ACC112 (cell line): ENCODE results near the gene FOS.
A peak's percentile ranks its signal among the peaks of the same experiment; 100 is the strongest.
"Not testable (repeated sequence)": the region's sequence is repeated elsewhere in the genome, so short reads cannot be mapped to it uniquely, and the experiment has no call there.

Experiments used
- H2AFZ ChIP-seq: fragments of 200-600 bp; sonication (generic); one replicate; pipeline ENCODE4 v1.6.0; 2017; ENCODE audit warnings: antibody characterized with exemption, low read length; ENCODE audit not compliant: unreplicated experiment
- H3K27ac ChIP-seq: fragments of 200-600 bp; sonication (generic); 2 replicates; pipeline ENCODE4 v1.5.1; 2014; ENCODE audit warnings: low read depth, mild to moderate bottlenecking, antibody characterized with exemption, low read length, moderate library complexity
- H3K27me3 ChIP-seq: fragments of 200-600 bp; sonication (generic); 2 replicates; pipeline ENCODE4 v1.6.1; 2014; ENCODE audit warnings: mild to moderate bottlenecking, antibody characterized with exemption, low read length, moderate library complexity, mixed read lengths; ENCODE audit not compliant: insufficient read depth
- H3K36me3 ChIP-seq: fragments of 200-600 bp; sonication (generic); 2 replicates; pipeline ENCODE4 v1.6.1; 2016; ENCODE audit warnings: mild to moderate bottlenecking, antibody characterized with exemption, low read length, moderate library complexity, mixed read lengths; ENCODE audit not compliant: insufficient read depth
- H3K4me1 ChIP-seq: fragments of 200-600 bp; sonication (generic); one replicate; pipeline ENCODE4 v1.6.1; 2016; ENCODE audit warnings: low read length, mixed read lengths; ENCODE audit not compliant: insufficient read depth, unreplicated experiment, control insufficient read depth
- H3K4me3 ChIP-seq: fragments of 200-600 bp; sonication (generic); 2 replicates; pipeline ENCODE4 v1.5.1; 2014; ENCODE audit warnings: mild to moderate bottlenecking, low read depth, low read length
- H3K79me2 ChIP-seq: fragments of 200-600 bp; sonication (generic); one replicate; pipeline ENCODE4 v1.6.0; 2016; ENCODE audit warnings: low read length; ENCODE audit not compliant: control insufficient read depth, unreplicated experiment, insufficient read depth

Gene FOS

DNA sequence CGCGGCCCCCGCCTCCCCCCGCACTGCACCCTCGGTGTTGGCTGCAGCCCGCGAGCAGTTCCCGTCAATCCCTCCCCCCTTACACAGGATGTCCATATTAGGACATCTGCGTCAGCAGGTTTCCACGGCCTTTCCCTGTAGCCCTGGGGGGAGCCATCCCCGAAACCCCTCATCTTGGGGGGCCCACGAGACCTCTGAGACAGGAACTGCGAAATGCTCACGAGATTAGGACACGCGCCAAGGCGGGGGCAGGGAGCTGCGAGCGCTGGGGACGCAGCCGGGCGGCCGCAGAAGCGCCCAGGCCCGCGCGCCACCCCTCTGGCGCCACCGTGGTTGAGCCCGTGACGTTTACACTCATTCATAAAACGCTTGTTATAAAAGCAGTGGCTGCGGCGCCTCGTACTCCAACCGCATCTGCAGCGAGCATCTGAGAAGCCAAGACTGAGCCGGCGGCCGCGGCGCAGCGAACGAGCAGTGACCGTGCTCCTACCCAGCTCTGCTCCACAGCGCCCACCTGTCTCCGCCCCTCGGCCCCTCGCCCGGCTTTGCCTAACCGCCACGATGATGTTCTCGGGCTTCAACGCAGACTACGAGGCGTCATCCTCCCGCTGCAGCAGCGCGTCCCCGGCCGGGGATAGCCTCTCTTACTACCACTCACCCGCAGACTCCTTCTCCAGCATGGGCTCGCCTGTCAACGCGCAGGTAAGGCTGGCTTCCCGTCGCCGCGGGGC lies at the start of gene FOS:
Gene FOS, plus strand, starts transcription at position 407 of the 731 bp plus-strand sequence. Its CDS starts 155 bp downstream, at position 562.
- peaks cover 13% of the 10 kb centered on the region for H3K4me1 ChIP-seq
- peak within 1 kb of the TSS; percentile 93 for H3K27ac ChIP-seq
- peaks cover 19% of the 10 kb centered on the region; the same call in 1 of the 2 replicates for H3K36me3 ChIP-seq
- H3K79me2 ChIP-seq, result peaks cover 13% of the 10 kb centered on the region
- no peaks in the 10 kb centered on the region for H3K27me3 ChIP-seq
- peak within 1 kb of the TSS; percentile 89 for H3K4me3 ChIP-seq
- H2AFZ ChIP-seq, result peak within 1 kb of the TSS; percentile 90

DNA sequence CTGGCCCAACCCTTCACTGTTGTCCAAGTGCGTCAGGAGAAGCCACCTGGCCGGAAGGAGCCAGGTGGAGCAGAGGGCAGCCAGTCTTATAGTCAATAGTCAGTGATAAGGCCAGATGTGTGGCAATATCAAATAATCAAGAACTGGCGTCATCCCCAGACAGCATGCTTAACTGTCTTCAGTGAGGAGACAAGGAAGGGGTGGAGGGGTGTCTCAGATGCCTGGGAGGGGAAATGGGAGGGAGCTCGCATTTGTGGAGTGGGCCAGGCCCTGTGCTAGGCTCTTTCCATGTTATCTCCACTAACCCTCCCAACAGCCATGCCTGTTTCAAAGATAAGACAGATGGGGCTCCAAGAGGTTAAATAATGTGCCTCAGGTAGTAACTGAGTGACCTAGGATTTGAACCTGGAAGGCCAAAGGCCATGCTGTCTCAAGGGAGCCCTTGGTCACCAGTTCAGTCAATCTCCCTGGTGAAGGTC lies 48.9 kb upstream of the FOS start:
- Histone ChIP-seq H3K4me1 (peaks cover 11% of the 10 kb centered on the region), H3K27ac (no peak overlapping the region), H3K36me3 (no peaks in the 10 kb centered on the region), H3K27me3 (no peaks in the 10 kb centered on the region), H3K4me3 (no peak overlapping the region), H2AFZ (no peak overlapping the region), H3K79me2 (no peaks in the 10 kb centered on the region)

DNA sequence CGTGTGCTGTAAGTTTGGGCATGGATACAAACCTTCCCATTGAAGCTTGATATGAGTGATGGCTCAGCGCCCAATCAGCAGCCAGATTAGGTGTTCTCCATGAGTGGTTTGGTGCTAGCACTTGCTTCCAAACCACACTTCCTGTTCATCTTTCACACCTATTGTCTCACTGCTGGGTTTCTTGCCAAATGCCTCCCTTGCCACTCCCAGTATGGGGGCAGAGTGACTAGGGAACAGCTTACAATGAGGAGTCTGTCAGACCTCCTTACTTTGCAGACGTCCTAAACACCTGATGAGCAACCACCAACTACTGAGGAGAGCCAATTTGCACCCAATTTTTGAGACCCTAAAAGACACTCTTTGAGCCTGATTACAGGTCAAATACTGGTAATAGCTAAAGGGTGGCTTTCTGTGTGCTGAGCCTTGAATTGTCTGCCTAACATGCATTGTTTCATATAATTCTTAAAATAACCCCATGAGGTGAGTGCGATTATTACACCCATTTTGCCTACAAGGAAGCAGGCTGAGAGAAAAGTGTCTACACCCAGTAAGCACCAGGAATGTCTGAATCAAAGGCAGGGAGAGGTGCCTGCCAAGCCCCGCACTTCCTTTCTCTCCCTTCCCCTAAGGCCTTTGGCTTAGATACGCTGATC lies 48.4 kb upstream of the FOS start:
- no peak overlapping the region for H3K4me3 ChIP-seq
- no peaks in the 10 kb centered on the region for H3K27me3 ChIP-seq
- H3K36me3 ChIP-seq, result no peaks in the 10 kb centered on the region
- no peak overlapping the region for H3K27ac ChIP-seq
- H3K4me1 ChIP-seq, result peaks cover 12% of the 10 kb centered on the region
- no peaks in the 10 kb centered on the region for H3K79me2 ChIP-seq
- H2AFZ ChIP-seq, result no peak overlapping the region

DNA sequence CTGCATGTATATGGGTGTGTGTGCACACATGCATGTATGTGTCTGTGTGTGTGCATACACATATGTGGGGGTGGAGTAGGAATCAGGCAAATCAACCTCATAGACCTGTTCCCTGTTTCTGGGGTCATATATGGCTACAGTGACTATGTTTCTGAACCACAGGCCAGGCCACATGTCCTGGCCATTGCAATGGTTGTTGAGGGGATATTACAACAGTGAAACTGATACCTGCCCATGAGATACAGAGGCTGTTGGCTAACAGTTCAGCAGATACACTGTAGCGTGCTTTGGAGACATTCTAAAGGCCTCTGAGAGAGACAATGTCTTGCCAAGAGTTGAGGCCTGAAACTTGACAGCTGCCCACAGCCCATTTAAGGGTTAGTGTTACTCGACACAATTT lies 47.3 kb upstream of the FOS start:
- Histone ChIP-seq H3K27ac (no peak overlapping the region), H3K36me3 (no peaks in the 10 kb centered on the region), H3K4me1 (peaks cover 12% of the 10 kb centered on the region)

DNA sequence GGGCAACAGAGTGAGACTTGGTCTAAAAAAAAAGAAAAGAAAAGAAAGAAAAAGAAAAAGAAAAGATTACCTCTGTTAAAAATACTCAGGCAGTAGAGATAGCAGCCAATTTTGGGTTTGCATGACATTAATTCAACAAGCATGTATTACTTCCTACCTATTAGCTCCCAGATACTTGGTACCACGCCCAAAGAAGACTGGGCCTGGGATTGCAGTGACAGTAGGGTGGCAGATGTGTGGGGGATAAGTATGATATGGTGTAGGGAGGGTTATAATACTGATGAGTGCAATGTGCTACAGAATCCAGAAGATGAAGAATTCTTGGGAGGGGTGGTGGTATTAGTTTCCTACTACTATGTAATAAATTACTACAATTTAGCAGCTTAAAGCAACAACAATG lies 46.4 kb upstream of the FOS start:
- no peaks in the 10 kb centered on the region for H3K79me2 ChIP-seq
- no peak overlapping the region for H3K27ac ChIP-seq
- H3K27me3 ChIP-seq, result no peaks in the 10 kb centered on the region
- H3K36me3 ChIP-seq, result no peaks in the 10 kb centered on the region
- peaks cover 12% of the 10 kb centered on the region for H3K4me1 ChIP-seq
- no peak overlapping the region for H3K4me3 ChIP-seq
- no peak overlapping the region for H2AFZ ChIP-seq

More for the DNA sequence above, 47.3 kb upstream of the FOS start:
- Histone ChIP-seq H3K4me3 (no peak overlapping the region), H3K27me3 (no peaks in the 10 kb centered on the region), H3K79me2 (no peaks in the 10 kb centered on the region), H2AFZ (no peak overlapping the region)

DNA sequence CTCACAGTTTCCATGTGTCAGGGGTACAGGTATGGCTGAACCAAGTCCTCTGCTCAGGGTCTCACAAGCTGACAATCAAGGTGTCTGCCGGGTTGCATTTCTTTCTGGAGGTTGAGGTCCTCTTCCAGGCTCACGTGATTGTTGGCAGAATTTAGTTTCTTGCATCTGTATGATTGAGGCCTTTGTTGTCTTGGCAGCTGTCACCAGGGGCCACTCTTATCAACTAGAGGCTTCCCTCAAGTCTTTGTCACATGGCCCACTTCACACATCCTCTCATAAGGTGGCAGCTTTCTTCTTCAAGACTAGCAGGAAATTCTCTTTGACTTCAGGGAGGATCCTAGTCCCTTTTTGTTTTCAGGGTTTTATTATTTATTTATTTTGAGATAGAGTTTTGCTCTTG lies 46.0 kb upstream of the FOS start:
- Histone ChIP-seq H3K4me3 (no peak overlapping the region), H3K4me1 (peaks cover 12% of the 10 kb centered on the region), H3K36me3 (no peaks in the 10 kb centered on the region), H3K27ac (no peak overlapping the region), H3K79me2 (no peaks in the 10 kb centered on the region), H2AFZ (no peak overlapping the region), H3K27me3 (no peaks in the 10 kb centered on the region)

DNA sequence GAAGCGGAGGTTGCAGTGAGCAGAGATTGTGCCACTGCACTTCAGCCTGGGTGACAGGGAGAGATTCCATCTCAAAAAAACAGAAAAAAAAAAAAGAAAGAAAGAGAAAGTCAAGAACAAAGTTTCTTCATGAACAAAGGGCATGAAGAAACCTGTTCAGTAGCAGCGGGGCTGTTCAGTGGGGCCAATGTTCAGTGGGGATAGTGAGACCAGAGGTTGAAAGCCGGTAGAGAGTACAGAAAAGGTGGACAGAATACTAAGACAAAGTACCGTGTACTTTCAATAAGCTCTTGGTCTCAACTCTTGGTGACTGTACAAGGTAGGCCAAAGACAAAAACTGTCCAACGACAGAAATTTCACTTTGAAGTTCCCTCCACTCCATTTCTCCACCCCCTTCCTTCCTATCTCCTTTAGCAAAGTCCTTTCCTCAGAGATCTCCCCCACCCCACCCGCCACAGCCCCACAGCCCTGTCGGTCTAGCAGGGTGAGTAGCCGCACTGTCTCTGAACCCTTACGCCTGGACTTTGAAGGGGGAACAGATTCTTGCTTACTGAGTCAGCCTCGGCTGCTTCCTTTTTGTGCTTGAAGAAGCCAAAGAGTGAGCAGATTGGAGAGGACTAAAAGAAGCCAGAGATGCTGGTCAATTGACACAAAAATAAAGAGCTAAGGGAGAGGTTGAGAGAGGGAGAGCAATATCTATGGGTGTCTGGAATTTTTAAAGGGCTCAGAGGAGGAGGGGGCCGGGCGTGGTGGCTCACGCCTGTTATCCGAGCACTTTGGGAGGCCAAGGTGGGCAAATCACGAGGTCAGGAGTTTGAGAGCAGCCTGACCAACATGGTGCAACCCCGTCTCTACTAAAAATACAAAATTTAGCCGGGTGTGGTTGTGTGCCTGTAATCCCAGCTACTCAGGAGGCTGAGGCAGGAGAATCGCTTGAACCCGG lies 44.2 kb upstream of the FOS start:
- H3K4me3 ChIP-seq, result peak overlapping the region; percentile 59; the same call in 1 of the 2 replicates
- H3K27me3 ChIP-seq, result no peaks in the 10 kb centered on the region
- no peaks in the 10 kb centered on the region for H3K36me3 ChIP-seq
- peak overlapping the region; percentile 77 for H2AFZ ChIP-seq
- peak overlapping the region; percentile 62 for H3K27ac ChIP-seq
- H3K4me1 ChIP-seq, result peaks cover 12% of the 10 kb centered on the region
- no peaks in the 10 kb centered on the region for H3K79me2 ChIP-seq

DNA sequence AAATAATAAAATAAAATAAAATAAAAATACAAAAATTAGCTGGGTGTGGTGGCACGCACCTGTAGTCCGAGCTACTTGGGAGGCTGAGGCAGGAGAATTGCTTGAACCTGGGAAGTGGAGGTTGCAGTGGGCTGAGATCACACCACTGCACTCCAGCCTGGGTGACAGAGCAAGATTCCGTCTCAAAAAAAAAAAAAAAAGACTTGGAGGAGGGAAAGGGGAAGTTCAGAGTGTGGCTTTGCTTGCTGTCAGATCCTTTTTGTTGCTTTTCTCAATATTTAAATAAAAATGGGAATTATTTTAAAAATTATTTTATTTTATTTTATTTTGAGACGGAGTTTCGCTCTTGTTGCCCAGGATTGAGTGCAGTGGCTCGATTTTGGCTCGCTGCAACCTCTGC lies 43.4 kb upstream of the FOS start:
- H3K27ac ChIP-seq, H3K4me3 ChIP-seq, H3K36me3 ChIP-seq, H2AFZ ChIP-seq, H3K27me3 ChIP-seq, H3K4me1 ChIP-seq, H3K79me2 ChIP-seq: not testable (repeated sequence)

DNA sequence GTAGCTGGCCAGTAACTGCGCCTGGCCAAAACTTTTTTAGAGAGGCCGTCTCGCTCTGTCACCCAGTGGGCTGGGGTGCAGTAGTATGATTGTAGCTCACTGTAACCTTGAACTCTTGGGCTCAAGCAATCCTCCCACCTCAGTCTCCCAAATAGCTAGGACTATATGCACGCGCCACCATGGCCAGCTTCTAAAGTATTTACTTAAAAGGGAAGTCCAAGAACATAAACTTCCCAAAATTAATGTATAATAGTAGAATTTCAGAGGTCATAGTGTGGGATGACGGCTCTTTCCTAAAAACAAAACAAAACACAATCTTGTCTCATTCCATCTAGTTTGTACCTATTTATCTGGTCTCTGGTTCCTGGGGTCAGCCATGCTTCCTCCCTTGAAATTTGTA lies 42.2 kb upstream of the FOS start:
- Histone ChIP-seq H3K79me2 (no peaks in the 10 kb centered on the region), H3K27me3 (no peaks in the 10 kb centered on the region), H2AFZ (no peak overlapping the region), H3K4me1 (peaks cover 8% of the 10 kb centered on the region), H3K27ac (no peak overlapping the region), H3K36me3 (no peaks in the 10 kb centered on the region), H3K4me3 (no peak overlapping the region)

DNA sequence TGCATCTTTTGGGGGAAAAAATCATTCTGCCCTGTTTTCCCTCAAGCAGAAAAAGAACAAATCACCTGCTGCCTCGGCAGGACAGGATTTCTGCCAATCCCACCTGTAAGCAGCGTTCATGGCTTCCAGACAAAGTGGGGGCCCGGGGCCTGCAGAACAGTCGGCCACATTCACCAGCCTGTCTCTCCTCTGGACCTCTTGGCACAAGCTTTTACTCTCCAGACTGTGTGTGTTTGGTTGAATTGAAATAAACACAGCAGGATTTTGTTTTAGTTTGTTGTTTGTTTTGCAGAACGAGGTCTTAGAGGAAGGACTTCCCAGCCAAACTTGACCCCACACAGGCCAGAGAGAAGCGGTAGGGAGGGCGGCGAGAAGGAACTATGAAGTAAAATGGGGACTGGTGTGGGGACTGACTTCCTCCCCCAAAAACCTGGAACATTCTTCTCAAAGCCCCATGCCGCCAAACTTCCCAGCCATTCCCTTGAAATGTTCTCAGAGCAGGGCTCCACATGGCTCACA lies 41.7 kb upstream of the FOS start:
- Histone ChIP-seq H3K36me3 (no peaks in the 10 kb centered on the region), H3K79me2 (no peaks in the 10 kb centered on the region), H3K27ac (no peak overlapping the region), H3K4me3 (no peak overlapping the region), H3K4me1 (peaks cover 8% of the 10 kb centered on the region), H2AFZ (no peak overlapping the region), H3K27me3 (no peaks in the 10 kb centered on the region)
